GM12872 (cell line): ENCODE measurements around the gene CCNQ.

Experiments
- CTCF ChIP-seq: IDR thresholded peaks from 3 replicates; pipeline ENCODE4 v1.5.1; 2011; ENCODE audit warnings: low read depth, mild to moderate bottlenecking, low read length, moderate library complexity; ENCODE audit not compliant: insufficient read depth

CCNQ gene

GRCh38 chrX:153602601-153603000, 3.7 kb upstream of the CCNQ start:
- TF ChIP-seq CTCF, result no peak

- TF ChIP-seq CTCF, result no peak
Observed at GRCh38 chrX:153601511-153602110, 2.7 kb upstream of the CCNQ start.

GRCh38 chrX:153600921-153601320, 2.0 kb upstream of the CCNQ start:
- TF ChIP-seq CTCF, result no peak

- no peak for TF ChIP-seq CTCF
Observed at GRCh38 chrX:153600032-153600373, 1.1 kb upstream of the CCNQ start.

- TF ChIP-seq CTCF, result no peak
Observed at GRCh38 chrX:153599192-153600031, 473 bp upstream of the CCNQ start.

- TF ChIP-seq CTCF, result no peak
Observed at GRCh38 chrX:153596981-153597750, 1.8 kb downstream of the CCNQ start.
